H9 (cell line): ENCODE measurements around the gene OR4D1. TPM values are rescaled to one million over a fixed set of nuclear protein-coding genes. Genes with fewer than 3 reads are reported as not detected.

Experiments used
- DNase-seq: peaks from one replicate; pipeline ENCODE4 v3.0.0-alpha.2; 2017
- H2AFZ ChIP-seq: one replicate; pipeline ENCODE4 v1.6.1; 2013; ENCODE audit warnings: mild to moderate bottlenecking, low read length, control low read depth, moderate library complexity
- H2AK5ac ChIP-seq: 2 replicates; pipeline ENCODE4 v1.6.1; 2013; ENCODE audit warnings: low read length, control low read depth, mixed read lengths; ENCODE audit not compliant: insufficient read length
- H2BK120ac ChIP-seq: one replicate; pipeline ENCODE4 v1.6.1; 2013; ENCODE audit warnings: low read depth, mild to moderate bottlenecking, low read length, control low read depth, inconsistent platforms; ENCODE audit not compliant: poor library complexity, severe bottlenecking
- H2BK12ac ChIP-seq: 2 replicates; pipeline ENCODE4 v1.6.1; 2013; ENCODE audit warnings: low read length, control low read depth, mixed read lengths, low read depth; ENCODE audit not compliant: insufficient read length
- H2BK15ac ChIP-seq: 2 replicates; pipeline ENCODE4 v1.6.1; 2013; ENCODE audit warnings: low read depth, low read length, control low read depth
- H2BK20ac ChIP-seq: one replicate; pipeline ENCODE4 v1.6.1; 2013; ENCODE audit warnings: low read depth, mild to moderate bottlenecking, low read length, control low read depth, inconsistent platforms; ENCODE audit not compliant: poor library complexity, severe bottlenecking
- H2BK5ac ChIP-seq: 2 replicates; pipeline ENCODE4 v1.6.1; 2013; ENCODE audit warnings: low read length, control low read depth, mixed read lengths; ENCODE audit not compliant: insufficient read length
- H3K14ac ChIP-seq: 2 replicates; pipeline ENCODE4 v1.6.1; 2013; ENCODE audit warnings: low read length, control low read depth; ENCODE audit not compliant: insufficient read depth
- H3K18ac ChIP-seq: 2 replicates; pipeline ENCODE4 v1.6.1; 2013; ENCODE audit warnings: low read depth, mild to moderate bottlenecking, mixed read lengths, low read length, control low read depth; ENCODE audit not compliant: insufficient read length
- H3K23ac ChIP-seq: 2 replicates; pipeline ENCODE4 v1.6.1; 2013; ENCODE audit warnings: low read length, control low read depth, mixed read lengths, low read depth; ENCODE audit not compliant: insufficient read length
- H3K23me2 ChIP-seq: 2 replicates; pipeline ENCODE4 v1.6.1; 2013; ENCODE audit warnings: low read depth, mild to moderate bottlenecking, mixed read lengths, low read length, control low read depth; ENCODE audit not compliant: insufficient read length, poor library complexity, severe bottlenecking
- H3K27ac ChIP-seq: 2 replicates; pipeline ENCODE4 v1.5.1; 2013; ENCODE audit warnings: low read length, control low read depth, mixed read lengths, low read depth; ENCODE audit not compliant: insufficient read length
- H3K27me3 ChIP-seq: 2 replicates; pipeline ENCODE4 v1.6.1; 2013; ENCODE audit warnings: low read length, control low read depth, inconsistent platforms; ENCODE audit not compliant: insufficient read depth
- H3K4ac ChIP-seq: 2 replicates; pipeline ENCODE4 v1.6.1; 2013; ENCODE audit warnings: low read depth, mild to moderate bottlenecking, control low read depth, inconsistent platforms, low read length, moderate library complexity
- H3K4me1 ChIP-seq: 2 replicates; pipeline ENCODE4 v1.6.1; 2013; ENCODE audit warnings: low read length, control low read depth, inconsistent platforms; ENCODE audit not compliant: insufficient read depth
- H3K4me2 ChIP-seq: 2 replicates; pipeline ENCODE4 v1.6.1; 2013; ENCODE audit warnings: low read length, control low read depth, mixed read lengths; ENCODE audit not compliant: insufficient read length, insufficient read depth
- H3K56ac ChIP-seq: 2 replicates; pipeline ENCODE4 v1.6.1; 2013; ENCODE audit warnings: low read depth, mild to moderate bottlenecking, mixed read lengths, low read length, control low read depth; ENCODE audit not compliant: insufficient read length
- H3K79me1 ChIP-seq: 2 replicates; pipeline ENCODE4 v1.6.1; 2013; ENCODE audit warnings: low read depth, mild to moderate bottlenecking, moderate library complexity, low read length, control low read depth, inconsistent platforms; ENCODE audit not compliant: insufficient read depth, poor library complexity, severe bottlenecking
- H3K79me2 ChIP-seq: 2 replicates; pipeline ENCODE4 v1.6.1; 2013; ENCODE audit warnings: low read length, control low read depth, inconsistent platforms; ENCODE audit not compliant: insufficient read depth
- H3K9ac ChIP-seq: 2 replicates; pipeline ENCODE4 v1.6.1; 2013; ENCODE audit warnings: low read length, control low read depth, mixed read lengths; ENCODE audit not compliant: insufficient read length; ENCODE audit errors: extremely low read depth
- H3K9me3 ChIP-seq: one replicate; pipeline ENCODE4 v1.6.1; 2013; ENCODE audit warnings: low read depth, low read length, inconsistent platforms; ENCODE audit not compliant: control insufficient read depth
- H3T11ph ChIP-seq: one replicate; pipeline ENCODE4 v1.6.1; 2013; ENCODE audit warnings: mild to moderate bottlenecking, low read length, control low read depth, inconsistent platforms
- H4K20me1 ChIP-seq: one replicate; pipeline ENCODE4 v1.6.1; 2013; ENCODE audit not compliant: control insufficient read depth, insufficient read length, insufficient read depth
- H4K5ac ChIP-seq: 2 replicates; pipeline ENCODE4 v1.6.1; 2013; ENCODE audit warnings: low read depth, mild to moderate bottlenecking, mixed read lengths, low read length, control low read depth; ENCODE audit not compliant: insufficient read length
- H4K8ac ChIP-seq: replicated peaks from 2 replicates; pipeline ENCODE4 v1.6.1; 2013; ENCODE audit warnings: low read length, control low read depth, mixed read lengths, low read depth; ENCODE audit not compliant: insufficient read length
- H4K91ac ChIP-seq: 2 replicates; pipeline ENCODE4 v1.6.1; 2013; ENCODE audit warnings: low read depth, mild to moderate bottlenecking, moderate library complexity, mixed read lengths, low read length, control low read depth; ENCODE audit not compliant: insufficient read length
- H3K27ac Mint-ChIP-seq, 3 experiments: 2 replicates in 2 of 3; 3 replicates in 1 of 3; pipeline ENCODE4 v1.8.0; 2020 to 2021; ENCODE audit warnings: mixed read lengths in 3 of 3, mild to moderate bottlenecking in 1 of 3, moderate library complexity in 1 of 3
- H3K27me3 Mint-ChIP-seq: 2 replicates; pipeline ENCODE4 v1.8.0; 2021; ENCODE audit warnings: low read depth, mild to moderate bottlenecking, moderate library complexity, mixed read lengths
- H3K36me3 Mint-ChIP-seq, 3 experiments: 2 replicates in 2 of 3; 3 replicates in 1 of 3; pipeline ENCODE4 v1.8.0; 2020 to 2021; ENCODE audit warnings: low read depth in 3 of 3, mixed read lengths in 3 of 3; ENCODE audit not compliant: insufficient read depth in 1 of 3
- H3K4me1 Mint-ChIP-seq, 2 experiments: 2 replicates each; pipeline ENCODE4 v1.8.0; 2020; ENCODE audit warnings: mixed read lengths in 2 of 2
- H3K4me3 Mint-ChIP-seq, 2 experiments: 2 replicates in 1 of 2; 3 replicates in 1 of 2; pipeline ENCODE4 v1.8.0; 2020 to 2021; ENCODE audit warnings: mild to moderate bottlenecking in 2 of 2, mixed read lengths in 2 of 2, moderate library complexity in 1 of 2
- H3K9me3 Mint-ChIP-seq, 2 experiments: 2 replicates in 1 of 2; 3 replicates in 1 of 2; pipeline ENCODE4 v1.8.0; 2020; ENCODE audit warnings: mild to moderate bottlenecking in 2 of 2, mixed read lengths in 2 of 2, moderate library complexity in 1 of 2
- CTCF ChIP-seq: fragments of 200-600 bp; sonication (generic); conservative IDR thresholded peaks from 3 replicates; pipeline ENCODE4 v1.8.0; 2021; ENCODE audit warnings: antibody characterized with exemption, mild to moderate bottlenecking
- WGBS: extraction: QIAGEN DNeasy Blood & Tissue Kit; methylation state at CpG from one replicate; pipeline ENCODE4 v1.1.7; 2013; ENCODE audit warnings: missing lambda C conversion rate, low lambda C conversion rate, mixed read lengths; ENCODE audit not compliant: insufficient read length; ENCODE audit errors: extremely low coverage; 5-methylcytosine and 5-hydroxymethylcytosine counted together
- total RNA-seq: library from RNA; stranded (reverse); gene quantifications from 2 replicates; pipeline ENCODE4 v1.2.1, GENCODE V29; 2021

Gene OR4D1
- total RNA-seq, 1 experiment from 2014 or later: 0.11 TPM

GRCh38 chr17:58144801-58145200, 3.4 kb upstream of the OR4D1 start:
- H3K27ac ChIP-seq: no peak overlapping the region

More at GRCh38 chr17:58144801-58145200, 3.4 kb upstream of the OR4D1 start:
- no peak overlapping the region for H3K4ac ChIP-seq
- no peaks in the 10 kb centered on the region for H3K79me2 ChIP-seq
- peaks cover 24% of the 10 kb centered on the region in 2 experiments for H3K9me3 Mint-ChIP-seq
- H3K27me3 ChIP-seq: no peaks in the 10 kb centered on the region
- H3K23me2 ChIP-seq: no peaks in the 10 kb centered on the region
- H2BK20ac ChIP-seq: no peak overlapping the region
- peaks cover 3% of the 10 kb centered on the region; the same call in 1 of the 2 replicates for H3K4me1 ChIP-seq
- H4K5ac ChIP-seq: no peak overlapping the region
- no peak overlapping the region for H3K4me2 ChIP-seq
- no peak overlapping the region for H3K4me3 Mint-ChIP-seq
- H3K4me1 Mint-ChIP-seq: peaks cover 3 to 7% of the 10 kb centered on the region in 2 experiments
- no peak overlapping the region for H3K27ac Mint-ChIP-seq
- no peak overlapping the region for H3K14ac ChIP-seq
- H3K36me3 Mint-ChIP-seq: peaks cover 2 to 19% (median 5%) of the 10 kb centered on the region in 3 experiments; a peak in 6 of 7 replicates
- no peak overlapping the region for H2BK5ac ChIP-seq
- H4K8ac ChIP-seq: no peak overlapping the region
- TF ChIP-seq CTCF: no peak
- no peak overlapping the region for H3K9ac ChIP-seq
- H3K79me1 ChIP-seq: no peaks in the 10 kb centered on the region
- WGBS: no CpG with 5 or more reads among the region's 1 CpG
- H3K9me3 ChIP-seq: no peaks in the 10 kb centered on the region
- H3K27me3 Mint-ChIP-seq: peaks cover 53% of the 10 kb centered on the region
- no peak overlapping the region for H3T11ph ChIP-seq
- H2BK12ac ChIP-seq: no peak overlapping the region
- no peak overlapping the region for H2AK5ac ChIP-seq
- H3K23ac ChIP-seq: no peak overlapping the region
- no peak overlapping the region for H2BK15ac ChIP-seq
- H3K56ac ChIP-seq: no peak overlapping the region
- H2AFZ ChIP-seq: no peak overlapping the region
- H4K91ac ChIP-seq: no peak overlapping the region
- no peak overlapping the region for H3K18ac ChIP-seq
- no peak for DNase-seq
- H4K20me1 ChIP-seq: no peaks in the 10 kb centered on the region
- no peak overlapping the region for H2BK120ac ChIP-seq
